GM19025 (cell line): ENCODE data around the gene KCNK7.
"Not testable (repeated sequence)": the region's sequence is repeated elsewhere in the genome, so short reads cannot be mapped to it uniquely, and the experiment has no call there.

Source experiments
- ATAC-seq: cut with Tn5 transposase; IDR thresholded peaks from one replicate; pipeline ENCODE4 v1.9.1; 2021; ENCODE audit warnings: mild to moderate bottlenecking, low read depth, moderate library complexity; ENCODE audit not compliant: unreplicated experiment

Gene KCNK7

GRCh38 chr11:65574811-65575567, 20.6 kb downstream of the KCNK7 start:
- ATAC-seq = no peak

GRCh38 chr11:65574109-65574810, 21.3 kb downstream of the KCNK7 start:
- ATAC-seq = peak; percentile 27

GRCh38 chr11:65573391-65574079, 22.1 kb downstream of the KCNK7 start:
- no peak for ATAC-seq

GRCh38 chr11:65572356-65573051, 23.1 kb downstream of the KCNK7 start, which contains the start of gene FAM89B:
Gene FAM89B (plus strand): TSS chr11:65572538. CDS start chr11:65572670, 132 bp downstream.
- ATAC-seq = no peak

- ATAC-seq = no peak
Measured at GRCh38 chr11:65571940-65572339, 23.7 kb downstream of the KCNK7 start.

GRCh38 chr11:65571420-65571819, 24.2 kb downstream of the KCNK7 start:
- ATAC-seq = no peak

- peak; percentile 60 for ATAC-seq
Measured at GRCh38 chr11:65569973-65570918, 25.4 kb downstream of the KCNK7 start, which contains the start of gene ZNRD2. Gene ZNRD2 (plus strand): TSS chr11:65570477. CDS start chr11:65570492, 15 bp downstream.

- ATAC-seq = no peak
Measured at GRCh38 chr11:65569164-65569972, 26.2 kb downstream of the KCNK7 start.

- ATAC-seq = no peak
Measured at GRCh38 chr11:65565624-65566453, 29.8 kb downstream of the KCNK7 start.

GRCh38 chr11:65564879-65565559, 30.6 kb downstream of the KCNK7 start:
- ATAC-seq = not testable (repeated sequence)

- ATAC-seq = no peak
Measured at GRCh38 chr11:65563601-65564000, 32.0 kb downstream of the KCNK7 start.

GRCh38 chr11:65562788-65563187, 32.8 kb downstream of the KCNK7 start:
- no peak for ATAC-seq

GRCh38 chr11:65562020-65562419, 33.6 kb downstream of the KCNK7 start:
- no peak for ATAC-seq

- no peak for ATAC-seq
Measured at GRCh38 chr11:65560555-65561418, 34.8 kb downstream of the KCNK7 start.

- no peak for ATAC-seq
Measured at GRCh38 chr11:65559951-65560537, 35.6 kb downstream of the KCNK7 start.

- ATAC-seq = no peak
Measured at GRCh38 chr11:65559535-65559934, 36.1 kb downstream of the KCNK7 start.
